ENCODE measurements around the gene CUL1. TPM values are rescaled to one million over a fixed set of nuclear protein-coding genes. Genes with fewer than 3 reads are reported as not detected.

Gene CUL1
- total and polyA plus RNA-seq, 4 donors = 22.9 to 56.5 (median 32.8) TPM

GRCh38 chr7:148750442-148751355, 52.0 kb downstream of the CUL1 start:
- peaks cover 0 to 4% (median 1%) of the 10 kb centered on the region in 4 donors for H3K36me3 ChIP-seq (ENCODE audit: control insufficient read depth in 4 of 4, insufficient read depth in 4 of 4, low read length in 4 of 4)
- H3K4me1 ChIP-seq (ENCODE audit: control insufficient read depth in 5 of 5, insufficient read depth in 5 of 5, low read length in 5 of 5) = no peaks in the 10 kb centered on the region
- no peaks in the 10 kb centered on the region for H3K9me3 ChIP-seq (ENCODE audit: control insufficient read depth in 4 of 4, insufficient read depth in 3 of 4, low read length in 3 of 4)
- H3K9ac ChIP-seq (ENCODE audit: insufficient read depth in 1 of 2, low read length in 2 of 2) = no peak overlapping the region
- no peak overlapping the region for H3K4me3 ChIP-seq
- DNase-seq = no peak
- no peak for ATAC-seq (ENCODE audit: insufficient read depth, low FRiP score)
- H3K27ac ChIP-seq (ENCODE audit: low read depth in 1 of 2, low read length in 1 of 2) = no peak overlapping the region
- TF ChIP-seq CTCF (IDR thresholded peaks at IDR 0.05; ENCODE audit: control extremely low read depth, extremely low read depth) = no peak
- WGBS, 2 donors = 96 to 97% methylated on average over 8 of the region's 8 CpGs
- no peaks in the 10 kb centered on the region for H3K27me3 ChIP-seq (ENCODE audit: control insufficient read depth in 3 of 3, insufficient read depth in 3 of 3, low read length in 2 of 3)

DNA sequence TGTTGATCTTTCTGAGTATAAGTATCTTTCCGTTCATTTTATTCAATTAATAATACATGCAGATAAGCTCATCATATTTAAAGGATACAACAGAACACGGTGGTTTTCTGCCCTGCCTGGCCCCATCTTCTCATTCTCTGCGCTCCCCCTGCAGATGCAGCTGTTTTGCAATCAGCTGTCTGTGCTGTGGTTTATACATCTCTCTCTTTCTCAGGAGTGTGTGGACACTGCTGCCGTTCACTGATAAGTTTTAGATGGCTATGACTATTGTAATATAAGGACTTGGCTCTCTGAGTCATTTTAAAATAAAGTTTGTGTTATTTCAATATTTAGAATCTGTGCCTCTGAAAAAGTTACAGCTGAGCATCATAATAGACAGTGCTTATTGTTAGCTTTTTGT, 54.5 kb downstream of the CUL1 start:
- Histone ChIP-seq H3K27ac (ENCODE audit: low read depth in 1 of 2, low read length in 1 of 2) (no peak overlapping the region), H3K36me3 (ENCODE audit: control insufficient read depth in 4 of 4, insufficient read depth in 4 of 4, low read length in 4 of 4) (peaks cover 2 to 13% (median 7%) of the 10 kb centered on the region in 4 donors), H3K4me3 (no peak overlapping the region), H3K9ac (ENCODE audit: insufficient read depth in 1 of 2, low read length in 2 of 2) (no peak overlapping the region), H3K27me3 (ENCODE audit: control insufficient read depth in 3 of 3, insufficient read depth in 3 of 3, low read length in 2 of 3) (no peaks in the 10 kb centered on the region), H3K9me3 (ENCODE audit: control insufficient read depth in 4 of 4, insufficient read depth in 3 of 4, low read length in 3 of 4) (no peaks in the 10 kb centered on the region), H3K4me1 (ENCODE audit: control insufficient read depth in 5 of 5, insufficient read depth in 5 of 5, low read length in 5 of 5) (no peaks in the 10 kb centered on the region)
- no peak for ATAC-seq (ENCODE audit: insufficient read depth, low FRiP score)
- DNase-seq = no peak
- no peak for TF ChIP-seq CTCF (IDR thresholded peaks at IDR 0.05; ENCODE audit: control extremely low read depth, extremely low read depth)
- 40 to 71% methylated on average over 4 of the region's 4 CpGs for WGBS, 2 donors

GRCh38 chr7:148754912-148755311, 56.2 kb downstream of the CUL1 start:
- no peak overlapping the region for H3K4me3 ChIP-seq
- DNase-seq (no peak), ATAC-seq (ENCODE audit: insufficient read depth, low FRiP score) (no peak)
- no peak overlapping the region for H3K27ac ChIP-seq (ENCODE audit: low read depth in 1 of 2, low read length in 1 of 2)
- peaks cover 2 to 22% (median 9%) of the 10 kb centered on the region in 4 donors for H3K36me3 ChIP-seq (ENCODE audit: control insufficient read depth in 4 of 4, insufficient read depth in 4 of 4, low read length in 4 of 4)
- no peak overlapping the region for H3K9ac ChIP-seq (ENCODE audit: insufficient read depth in 1 of 2, low read length in 2 of 2)
- no peaks in the 10 kb centered on the region for H3K9me3 ChIP-seq (ENCODE audit: control insufficient read depth in 4 of 4, insufficient read depth in 3 of 4, low read length in 3 of 4)
- no peaks in the 10 kb centered on the region for H3K4me1 ChIP-seq (ENCODE audit: control insufficient read depth in 5 of 5, insufficient read depth in 5 of 5, low read length in 5 of 5)
- no peaks in the 10 kb centered on the region for H3K27me3 ChIP-seq (ENCODE audit: control insufficient read depth in 3 of 3, insufficient read depth in 3 of 3, low read length in 2 of 3)
- WGBS, 2 donors = 83 to 87% methylated on average over 6 of the region's 6 CpGs
- no peak for TF ChIP-seq CTCF (IDR thresholded peaks at IDR 0.05; ENCODE audit: control extremely low read depth, extremely low read depth)
